NCI-H2196 (cell line): ENCODE measurements around the gene PRKCE.

ENCODE experiments used
- DNase-seq: peaks from one replicate; lab custom pipeline; 2025; ENCODE audit not compliant: unreplicated experiment; lab: John Stamatoyannopoulos, UW

PRKCE gene

DNA sequence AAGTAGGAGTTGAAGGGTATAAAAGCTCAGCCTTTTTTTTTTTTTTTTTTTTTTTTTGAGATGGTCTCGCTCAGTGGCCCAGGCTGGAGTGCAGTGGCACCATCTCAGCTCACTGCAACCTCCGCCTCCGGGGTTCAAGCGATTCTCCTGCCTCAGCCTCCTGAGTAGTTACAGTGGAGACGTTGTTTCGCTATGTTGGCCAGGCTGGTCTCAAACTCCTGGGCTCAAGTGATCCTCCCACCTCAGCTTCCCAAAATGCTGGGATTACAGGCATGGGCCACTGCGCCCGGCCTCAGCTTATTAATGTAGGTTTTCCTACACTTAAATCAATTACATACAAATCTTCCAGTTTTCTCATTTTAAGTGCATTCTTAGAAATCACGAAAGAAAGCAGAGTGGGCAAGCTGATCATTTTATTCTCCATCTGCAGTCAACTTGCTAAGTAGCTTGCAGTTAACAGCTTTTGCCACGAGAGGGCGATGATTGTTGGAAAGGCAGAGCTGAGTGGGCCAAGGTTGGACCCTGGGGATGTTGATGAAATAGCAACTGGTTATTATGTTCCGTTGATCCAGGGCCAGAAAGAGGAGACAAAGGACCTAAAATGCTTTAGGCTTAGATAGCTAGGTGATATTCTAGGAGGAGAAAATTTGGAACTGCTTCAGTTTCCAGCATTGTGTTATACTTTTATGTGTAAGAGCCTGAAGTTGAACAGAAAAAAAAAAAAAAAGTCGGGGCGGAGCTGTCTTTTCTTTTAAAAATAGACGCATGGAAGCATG is 411.4 kb downstream of the PRKCE start:
- DNase-seq = peak; percentile 90

DNA sequence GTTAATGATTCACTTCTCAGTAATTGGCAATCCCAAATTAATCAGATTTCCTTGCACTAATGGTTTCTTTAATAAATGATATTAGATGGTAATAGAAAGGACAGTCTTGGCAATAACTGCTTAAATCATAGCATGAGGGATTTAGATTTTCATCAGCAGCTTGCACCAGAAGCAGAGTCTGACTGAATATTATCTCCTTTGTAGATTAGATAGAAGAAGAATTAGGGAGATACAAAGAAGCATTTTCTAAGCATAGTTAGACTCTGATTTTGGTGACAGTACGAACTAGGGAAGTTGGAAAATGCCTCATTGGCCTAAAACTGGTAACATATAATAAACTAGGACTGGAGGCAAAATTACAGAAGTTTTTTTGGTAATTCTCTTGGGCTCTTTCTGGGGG is 412.9 kb downstream of the PRKCE start:
- no peak for DNase-seq

DNA sequence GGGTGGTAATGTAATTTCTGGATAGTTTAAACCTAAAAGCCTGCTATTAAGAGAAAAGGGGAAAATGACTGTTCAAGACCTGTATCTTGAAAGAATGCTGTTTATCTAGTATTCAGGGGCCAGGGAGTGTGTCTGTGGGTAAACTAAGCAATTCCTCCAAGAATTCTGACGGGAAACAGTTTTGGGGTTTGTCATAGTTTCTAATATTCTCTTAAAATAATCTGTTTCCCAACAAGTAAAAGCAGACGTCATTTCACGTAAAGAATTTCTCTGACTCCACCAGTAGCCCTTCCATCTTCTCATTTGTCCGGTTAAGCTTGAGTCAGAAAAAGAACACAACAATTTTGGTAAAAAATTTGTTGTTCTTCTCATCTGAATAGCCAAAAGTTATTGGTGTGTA is 413.7 kb downstream of the PRKCE start:
- no peak for DNase-seq

DNA sequence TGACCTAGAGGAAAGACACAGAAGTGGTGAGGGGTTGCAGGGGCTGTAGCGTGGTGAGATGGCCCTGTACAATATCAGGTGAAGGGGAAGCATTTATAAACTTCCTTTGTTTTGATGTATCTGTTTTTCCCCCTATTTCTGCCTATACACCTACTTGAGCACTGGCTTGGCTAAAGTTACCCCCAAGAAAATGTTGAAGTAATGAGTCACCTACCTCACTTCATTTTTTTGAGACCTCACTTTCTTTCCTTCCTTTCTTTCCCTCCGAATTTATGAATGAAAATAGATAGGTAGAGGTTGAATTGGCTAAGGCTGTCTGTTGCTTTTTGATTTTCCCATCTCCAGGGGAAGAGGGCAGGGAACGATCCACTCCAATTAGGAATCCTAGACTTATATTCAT is 414.6 kb downstream of the PRKCE start:
- DNase-seq = no peak

DNA sequence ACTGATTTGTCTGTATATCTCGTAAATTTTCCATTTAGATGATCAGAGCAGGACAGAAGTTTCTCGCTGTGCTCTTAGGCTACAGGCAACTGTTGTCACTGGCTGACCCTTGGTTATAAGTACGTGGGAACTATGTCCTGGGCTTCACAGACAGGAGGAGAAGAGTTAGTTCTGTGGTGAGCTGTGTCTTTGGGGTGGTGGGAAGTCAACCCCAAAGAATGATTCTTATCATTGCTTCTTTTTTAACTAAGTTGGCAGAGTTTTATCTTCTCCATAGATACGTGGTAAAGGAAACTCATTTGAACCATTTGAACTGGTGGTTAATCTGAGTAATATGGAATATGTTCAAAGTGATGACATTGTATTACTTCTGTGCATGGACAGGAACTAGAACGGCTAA is 415.1 kb downstream of the PRKCE start:
- no peak for DNase-seq

DNA sequence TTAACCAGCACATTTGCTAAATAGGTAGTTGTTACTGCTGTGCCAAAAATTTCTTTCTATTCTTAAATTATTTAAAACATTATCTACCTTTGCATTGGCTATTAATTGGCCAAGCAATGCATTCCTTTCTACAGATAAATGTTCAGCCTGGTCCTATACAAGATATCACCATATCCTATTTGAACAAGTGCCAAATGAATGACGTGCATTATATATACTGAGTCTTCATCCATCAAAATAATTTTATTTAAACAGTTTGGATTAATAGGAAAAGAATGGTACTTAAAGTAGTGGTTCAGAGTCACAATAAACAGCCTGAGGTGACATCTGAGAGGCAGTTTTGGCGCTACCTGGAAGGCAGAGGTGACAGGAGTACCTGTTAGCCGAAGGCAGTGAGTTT is 415.6 kb downstream of the PRKCE start:
- DNase-seq = no peak

DNA sequence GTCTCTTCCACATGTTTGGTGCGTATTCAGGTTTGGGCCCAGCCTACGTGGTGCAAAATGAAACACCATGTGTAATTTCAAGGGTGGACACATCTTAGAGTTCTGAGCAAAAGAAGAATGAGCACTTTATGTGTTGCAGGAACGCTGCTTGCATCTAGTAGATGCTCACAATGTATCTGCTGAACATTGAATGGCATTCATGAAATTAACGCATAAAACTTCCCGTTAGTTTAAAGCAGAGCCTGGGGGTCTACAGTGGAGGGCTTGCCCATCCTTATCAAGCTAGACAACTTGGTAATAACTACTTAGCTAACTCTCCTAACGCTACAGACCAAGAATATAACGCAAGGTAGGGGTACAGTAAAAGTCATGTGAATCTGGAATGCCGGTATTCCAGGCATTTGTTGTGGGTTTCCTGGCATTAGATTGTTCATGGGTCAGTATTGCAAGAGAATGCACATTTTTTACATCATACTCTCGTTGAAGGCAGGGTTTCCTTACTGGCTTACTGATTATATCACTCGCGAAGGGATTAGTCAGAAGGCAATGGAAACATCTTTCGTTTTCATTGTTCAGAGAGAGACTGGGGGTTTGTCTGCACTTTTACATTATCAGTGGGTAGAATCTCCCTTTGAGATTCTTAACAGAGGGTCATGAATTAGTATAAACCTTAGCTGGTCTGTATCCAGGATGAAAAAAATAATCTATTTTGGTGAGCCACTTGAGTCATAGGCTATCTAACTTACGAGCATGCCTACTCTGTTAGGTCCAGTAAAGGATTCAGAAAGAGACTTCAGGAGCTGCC is 416.2 kb downstream of the PRKCE start:
- no peak for DNase-seq

DNA sequence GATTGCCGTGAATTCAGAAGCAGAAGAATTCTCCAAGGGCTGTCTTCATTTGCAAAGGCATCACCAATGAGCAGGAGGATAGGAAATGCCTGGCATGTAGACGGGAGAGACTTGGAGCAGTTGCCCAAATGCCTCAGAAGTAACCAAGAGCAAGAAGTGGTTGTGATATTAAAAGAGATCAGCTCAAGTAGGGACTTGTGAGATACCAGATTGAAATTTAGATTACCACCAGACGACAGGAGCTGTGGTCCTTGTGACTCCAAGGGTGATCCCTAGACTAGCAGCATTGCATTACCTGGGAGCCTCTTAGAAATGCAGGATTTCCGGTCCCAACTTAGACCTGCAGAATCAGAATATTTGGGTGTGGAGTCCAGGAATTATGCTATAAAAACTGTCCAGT is 417.2 kb downstream of the PRKCE start:
- DNase-seq = no peak

DNA sequence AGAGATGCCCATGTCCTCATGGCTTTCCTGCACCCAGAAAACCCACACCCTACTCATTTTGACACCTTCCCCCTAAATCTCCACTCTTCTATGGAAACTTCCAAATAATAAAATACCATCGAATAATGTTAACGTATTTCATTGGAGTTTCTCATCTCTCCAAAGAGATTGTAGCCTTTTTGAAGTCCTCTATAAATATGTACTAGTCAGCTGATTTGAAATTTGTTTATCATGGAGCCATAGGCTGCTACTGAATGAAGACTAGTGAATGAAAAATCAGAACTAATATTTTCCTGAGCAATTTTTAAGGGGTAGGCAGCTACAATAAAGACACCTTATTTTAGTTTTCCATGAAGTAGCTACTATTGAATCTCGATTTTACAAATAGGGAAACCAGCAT is 419.6 kb downstream of the PRKCE start:
- no peak for DNase-seq

DNA sequence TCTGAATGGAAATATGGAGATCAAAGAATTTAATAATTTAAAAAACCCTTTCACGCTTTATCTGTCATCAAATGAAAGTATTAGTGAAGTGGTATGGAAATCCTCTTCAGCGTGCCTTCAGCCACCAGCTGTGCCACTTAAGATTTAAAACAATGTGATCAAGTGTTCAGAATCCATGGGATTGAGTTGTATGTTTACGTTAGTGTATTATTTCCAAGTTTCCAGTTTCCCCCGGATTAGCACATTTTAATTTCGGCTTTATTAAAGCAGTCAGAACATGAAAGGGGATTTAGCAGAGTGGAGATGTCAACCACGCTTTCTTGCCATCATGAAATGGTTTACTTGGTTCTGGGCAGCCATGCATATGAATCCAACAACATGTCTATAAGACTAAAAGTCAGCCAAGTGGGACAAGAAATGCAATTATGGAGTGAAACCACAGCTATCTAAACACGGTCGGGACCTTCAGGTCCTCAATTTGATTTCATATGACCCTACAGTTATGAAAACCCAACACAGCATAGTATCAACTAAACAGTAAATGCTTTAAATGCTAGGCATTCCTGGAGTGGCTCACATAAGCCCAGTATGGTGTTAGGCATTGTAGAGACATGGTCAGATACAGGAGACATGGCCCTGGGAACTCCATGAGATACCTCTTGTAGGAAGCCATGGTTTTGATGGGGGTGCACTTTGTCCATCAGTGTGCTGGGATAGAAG is 420.8 kb downstream of the PRKCE start:
- no peak for DNase-seq

DNA sequence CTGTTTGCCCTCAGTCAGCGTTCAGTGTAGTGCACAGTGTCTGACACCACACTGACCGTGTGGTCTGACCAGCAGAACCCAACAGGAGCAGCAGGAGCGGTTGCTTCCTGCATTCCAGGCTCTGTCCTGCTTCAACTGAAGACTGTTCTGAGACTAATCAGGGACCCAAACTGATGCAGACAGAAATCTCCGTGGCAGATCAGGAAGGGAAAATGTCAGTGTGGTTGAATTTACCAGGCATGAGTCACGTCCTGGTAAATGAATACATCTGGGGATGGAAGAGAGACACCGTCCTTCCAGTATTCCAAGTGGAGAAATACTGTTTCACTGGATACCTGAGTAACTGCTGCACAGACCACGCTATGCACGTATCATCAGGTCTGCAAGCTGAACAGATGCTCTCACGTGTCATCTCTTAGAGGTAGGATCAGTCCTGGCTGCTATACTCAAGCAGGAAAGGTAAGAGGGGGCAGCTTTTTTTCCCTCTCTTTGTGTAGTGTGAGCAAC is 422.1 kb downstream of the PRKCE start:
- DNase-seq = no peak

DNA sequence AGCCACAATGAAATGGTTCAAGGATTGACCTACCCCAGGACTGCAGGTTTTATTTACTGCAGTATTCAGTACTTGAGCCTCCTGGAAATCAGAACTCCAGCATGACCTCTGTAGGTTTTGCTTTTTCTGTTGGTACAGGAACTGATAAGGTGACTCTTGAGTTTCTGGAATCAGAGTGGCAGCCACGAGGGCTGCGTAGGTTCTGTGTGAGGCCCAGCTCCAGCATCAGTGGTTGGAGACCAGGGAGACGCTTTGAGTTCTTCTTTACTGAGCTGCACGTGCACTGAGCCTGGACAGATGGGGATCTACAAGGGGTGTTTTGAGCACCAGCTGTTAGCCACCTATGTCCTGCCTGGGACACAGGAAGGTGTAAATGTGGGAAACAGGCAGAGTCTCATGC is 423.0 kb downstream of the PRKCE start:
- DNase-seq = no peak

DNA sequence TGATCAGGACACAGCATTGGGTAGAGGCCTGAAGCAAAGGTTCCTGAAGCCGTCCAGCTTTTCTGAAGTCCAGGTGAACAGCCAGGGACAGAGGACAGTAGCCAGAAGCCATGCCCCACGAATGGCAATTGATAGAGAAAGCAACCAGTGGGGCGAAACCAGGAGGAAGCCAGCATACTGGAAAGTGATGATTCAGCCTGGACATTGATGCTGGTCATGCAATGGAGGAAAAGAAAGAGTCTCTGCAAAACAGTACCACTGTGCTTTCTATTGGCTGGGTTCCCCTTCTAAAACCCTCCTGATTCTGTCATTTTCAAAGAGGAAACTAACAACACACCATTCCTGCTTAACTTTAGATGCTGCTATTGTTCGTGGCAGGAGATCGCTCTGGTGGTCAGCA is 424.4 kb downstream of the PRKCE start:
- no peak for DNase-seq

DNA sequence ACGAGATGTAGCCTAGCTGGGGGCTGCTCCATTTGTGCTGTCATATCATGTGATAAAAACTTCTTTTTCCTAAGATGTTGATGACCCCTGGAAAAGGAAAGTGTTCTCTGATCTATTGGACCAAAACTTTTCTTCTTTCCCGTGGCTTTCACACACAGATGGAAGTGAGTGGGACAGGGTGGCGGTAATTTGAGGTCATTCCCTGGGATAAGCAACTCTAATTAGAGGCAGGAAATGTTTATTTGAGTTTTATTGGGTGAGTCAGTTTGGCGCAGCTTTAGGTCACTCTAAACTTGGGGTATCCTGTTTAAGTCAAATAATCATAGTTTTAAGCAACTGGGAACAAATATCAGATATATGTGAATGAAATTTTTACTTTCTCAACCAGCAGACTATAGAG is 424.8 kb downstream of the PRKCE start:
- DNase-seq = no peak

DNA sequence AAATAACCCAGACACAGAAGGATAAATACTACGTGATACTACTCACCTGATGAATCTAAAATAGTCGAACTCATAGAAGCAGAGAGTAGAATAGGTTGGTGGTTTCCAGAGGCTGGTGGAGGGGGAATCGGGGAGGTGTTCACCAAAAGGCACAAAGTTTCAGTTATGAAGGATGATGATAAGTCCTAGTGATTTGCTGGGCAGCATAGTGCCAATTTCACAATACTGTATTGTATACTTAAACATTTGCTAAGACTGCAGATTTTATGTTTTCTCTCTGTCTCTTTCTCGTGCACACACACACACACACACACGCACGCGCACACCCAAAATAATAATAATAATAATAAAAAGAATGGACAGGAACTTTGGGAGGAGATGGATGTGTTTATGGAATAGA is 425.4 kb downstream of the PRKCE start:
- DNase-seq = no peak

DNA sequence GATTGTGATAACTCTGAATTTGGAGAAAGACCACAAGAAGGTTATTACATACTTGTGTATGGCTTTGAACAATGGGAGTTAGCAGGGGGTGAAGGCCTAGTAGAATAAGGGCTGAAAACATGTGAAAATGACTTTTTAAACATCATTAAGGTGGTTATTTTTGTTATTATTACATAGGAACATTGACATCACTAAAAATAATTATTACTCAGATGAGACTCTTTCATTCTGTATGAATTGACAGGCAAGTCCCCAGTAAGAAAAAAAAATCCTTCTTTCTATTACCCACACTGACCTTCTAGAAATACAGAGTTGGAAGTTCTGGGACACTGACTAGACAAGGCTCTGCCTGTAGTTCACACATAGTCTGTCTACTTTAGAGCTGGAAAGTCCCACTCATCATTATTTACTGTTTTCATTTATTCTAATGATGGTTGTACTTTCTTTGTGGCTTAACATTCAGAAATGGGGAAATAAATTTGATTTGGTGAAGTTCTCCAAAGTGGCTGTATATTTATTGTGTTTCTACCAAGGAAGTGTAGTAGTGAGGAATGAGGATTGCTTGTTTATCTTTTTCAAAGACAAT is 426.1 kb downstream of the PRKCE start:
- no peak for DNase-seq

DNA sequence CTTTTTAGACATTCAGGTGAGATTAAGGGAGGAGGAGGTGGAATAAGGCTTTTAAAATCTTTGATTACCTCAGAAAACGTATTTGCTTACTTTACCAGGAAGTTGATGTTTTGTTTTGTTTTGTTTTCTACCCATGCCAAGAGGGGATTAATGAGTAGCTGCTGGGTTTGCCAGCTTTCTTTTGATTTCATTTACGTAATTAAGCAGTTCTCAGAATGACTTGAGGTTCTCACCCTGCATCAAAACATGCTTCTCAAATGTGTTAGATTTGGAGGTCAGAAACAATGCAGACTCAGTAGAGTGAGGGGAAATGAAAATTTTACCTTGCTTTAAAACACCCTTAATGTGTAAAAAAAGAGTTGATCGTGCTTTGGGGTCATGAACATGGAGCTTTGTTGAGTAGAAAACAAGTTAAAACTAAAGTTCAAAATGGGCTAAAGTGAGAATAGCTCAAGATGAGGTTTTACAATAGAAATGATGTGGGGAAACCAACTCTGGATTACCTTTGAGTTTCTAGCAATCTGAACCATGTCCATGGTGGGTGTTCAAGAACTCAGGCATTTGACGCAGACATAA is 428.6 kb downstream of the PRKCE start:
- DNase-seq = no peak

DNA sequence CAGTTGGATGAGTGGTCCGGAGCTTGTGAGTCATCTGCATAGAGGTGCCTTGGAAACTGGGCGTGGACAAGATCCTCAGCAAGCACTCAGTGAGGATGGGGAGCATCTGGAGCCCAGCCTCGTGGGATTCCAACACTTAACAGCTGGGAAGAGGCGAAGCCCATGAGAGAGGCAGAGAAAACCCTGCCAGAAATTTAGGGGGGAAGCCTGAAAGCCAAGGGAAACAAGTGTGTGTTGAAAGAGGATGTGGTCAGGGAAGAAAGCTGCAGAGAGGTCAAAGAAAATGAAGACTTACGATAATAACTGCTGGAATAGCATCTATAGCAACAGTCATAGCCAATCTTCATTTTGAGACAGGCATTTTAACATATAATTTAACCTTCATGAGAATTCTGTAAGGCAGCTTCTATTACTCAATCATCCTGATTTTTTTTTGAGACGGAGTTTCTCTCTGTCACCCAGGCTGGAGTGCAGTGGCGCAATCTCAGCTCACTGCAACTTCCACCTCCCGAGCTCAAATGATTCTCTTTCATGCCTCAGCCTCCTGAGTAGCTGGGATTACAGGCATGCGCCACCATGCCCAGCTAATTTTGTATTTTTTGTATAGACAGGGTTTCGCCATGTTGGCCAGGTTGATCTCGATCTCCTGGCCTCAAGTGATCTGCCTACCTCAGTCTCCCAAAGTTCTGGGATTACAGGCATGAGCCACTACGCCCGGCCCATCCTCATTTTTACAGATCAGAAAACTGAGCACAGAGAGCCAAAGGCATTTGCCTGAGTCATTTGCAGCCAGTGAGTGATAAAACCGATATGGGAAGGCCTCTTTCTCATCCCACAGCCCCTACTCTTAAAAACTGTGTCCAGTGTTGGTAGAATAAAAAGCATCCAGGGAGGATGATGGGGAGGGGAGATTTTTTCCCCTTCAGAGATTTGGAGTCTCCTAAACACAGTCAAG is 431.3 kb downstream of the PRKCE start:
- DNase-seq = no peak

DNA sequence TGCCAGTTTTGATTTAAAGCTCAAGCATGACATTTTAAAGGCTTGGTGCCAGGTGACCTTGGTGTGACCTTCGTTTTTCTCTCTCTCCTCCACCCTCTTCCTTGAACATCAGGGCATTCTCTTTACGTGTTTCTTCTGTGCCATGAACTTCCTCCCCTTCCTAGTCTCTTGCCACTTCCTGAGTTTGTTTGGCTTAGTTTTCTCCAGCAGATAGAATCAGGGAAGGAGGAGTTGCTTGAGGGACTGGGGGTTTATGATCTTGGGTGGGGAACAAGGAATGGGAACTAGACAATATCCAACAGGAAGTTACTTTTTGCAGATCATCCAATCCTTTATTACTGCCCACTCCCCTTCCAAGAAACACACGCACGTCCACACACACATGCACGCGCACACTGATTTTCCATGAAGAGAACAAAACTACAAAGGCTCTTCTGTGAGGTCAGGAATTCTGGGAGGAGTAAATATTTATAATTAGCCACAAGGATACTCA is 435.1 kb downstream of the PRKCE start:
- no peak for DNase-seq

DNA sequence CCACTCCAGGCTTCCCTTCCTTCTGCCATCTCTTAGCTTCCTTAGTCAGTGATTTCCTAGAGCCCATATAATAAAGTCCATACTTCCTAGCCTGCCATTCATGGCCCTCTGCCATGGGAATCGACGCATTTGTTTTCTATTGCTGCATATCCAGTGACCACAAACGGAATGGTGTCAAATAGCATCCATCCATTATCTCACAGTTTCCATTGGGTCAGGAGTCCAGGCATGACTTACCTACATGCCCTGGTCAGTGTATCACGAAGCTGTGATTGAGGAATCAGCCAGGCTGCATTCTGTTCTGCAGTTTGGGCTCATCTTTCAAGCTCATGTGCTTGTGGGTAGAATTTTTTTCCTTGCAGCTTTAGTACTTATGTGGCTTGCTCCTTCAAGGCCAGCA is 436.0 kb downstream of the PRKCE start:
- DNase-seq = no peak
